NCI-H460 (cell line): ENCODE results near the gene SS18L1. TPM values are rescaled to one million over a fixed set of nuclear protein-coding genes. Genes with fewer than 3 reads are reported as not detected.
"Not testable (repeated sequence)": the region's sequence is repeated elsewhere in the genome, so short reads cannot be mapped to it uniquely, and the experiment has no call there.

Experiments
- DNase-seq: peaks from one replicate; pipeline ENCODE4 v3.0.0-alpha.2; 2016; ENCODE audit warnings: low read depth; ENCODE audit errors: extremely low read depth
- polyA plus RNA-seq: library from polyadenylated mRNA; depleted of rRNA; stranded (reverse); fragments of >200 nt; gene quantifications from 2 replicates; pipeline ENCODE4 v1.2.3, GENCODE V29; 2014; cell fraction: nucleus; rRNA removed
- total RNA-seq: library from RNA; depleted of rRNA; stranded (reverse); fragments of >200 nt; shearing (Covaris generic); gene quantifications from 2 replicates; pipeline ENCODE4 v1.2.3, GENCODE V29; 2014; rRNA removed

Gene SS18L1
- total RNA-seq, result 10.6 and 11.7 TPM in 2 replicates
- polyA plus RNA-seq, result 45.9 and 47.4 TPM in 2 replicates

- peak; percentile 85 for DNase-seq
Observed at GRCh38 chr20:62143081-62143956, at the start of gene SS18L1, which contains the start of gene PSMA7. SS18L1 (plus strand) TSS chr20:62143769; CDS start chr20:62143821, 52 bp downstream. PSMA7 (minus strand) TSS chr20:62143394; CDS start chr20:62143303, 91 bp downstream.

- no peak for DNase-seq
Observed at GRCh38 chr20:62096421-62097380, 46.9 kb upstream of the SS18L1 start.

GRCh38 chr20:62097881-62098407 is 45.6 kb upstream of the SS18L1 start:
- DNase-seq, result no peak

DNA sequence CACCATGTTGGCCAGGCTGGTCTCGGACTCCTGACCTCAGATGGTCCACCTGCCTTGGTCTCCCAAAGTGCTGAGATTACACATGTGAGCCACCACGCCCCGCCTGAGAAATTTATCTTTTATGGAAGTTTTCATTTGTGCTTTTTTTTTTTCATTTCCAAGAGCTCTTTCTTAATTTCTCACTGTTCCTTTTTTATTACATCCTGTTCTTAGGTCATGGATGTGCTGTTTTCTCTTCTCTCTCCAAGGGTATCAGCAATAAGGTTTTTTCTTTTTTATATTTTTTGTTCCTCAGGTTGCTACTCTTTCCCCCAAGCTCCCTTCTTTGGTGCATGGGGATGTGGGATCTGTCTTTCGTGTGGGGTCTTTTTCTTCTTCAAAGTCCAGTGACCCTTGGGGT is 42.5 kb upstream of the SS18L1 start:
- DNase-seq, result no peak

GRCh38 chr20:62103508-62104233 is 39.9 kb upstream of the SS18L1 start:
- no peak for DNase-seq

DNA sequence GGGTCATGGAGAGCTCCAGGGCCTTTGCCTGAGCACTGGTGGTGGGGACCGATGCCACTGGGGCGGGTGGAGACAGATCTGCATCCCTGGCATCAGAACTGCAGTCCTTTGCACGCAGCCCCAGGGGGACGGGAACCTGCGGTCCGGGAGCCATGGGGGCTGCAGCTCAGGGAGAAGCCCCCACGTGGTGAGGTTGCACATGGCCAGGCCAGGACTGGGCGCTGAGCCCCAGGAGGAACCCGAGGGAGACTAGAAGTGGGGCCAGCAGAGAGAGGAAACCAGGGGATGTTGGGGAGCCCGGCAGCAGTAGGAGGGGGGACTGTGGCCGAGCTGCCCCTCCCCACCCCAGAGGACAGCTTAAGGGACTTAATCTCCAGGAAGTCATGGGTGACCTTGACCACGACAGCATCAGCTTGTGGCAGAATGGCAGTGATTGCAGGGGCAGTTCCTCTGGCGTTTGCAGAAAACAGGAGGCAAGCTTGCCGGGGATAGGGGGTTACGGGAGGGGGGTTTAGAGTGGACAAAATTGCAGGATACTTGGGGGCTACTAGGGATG is 39.3 kb upstream of the SS18L1 start:
- DNase-seq, result no peak

- DNase-seq, result no peak
Observed at GRCh38 chr20:62104791-62105345, 38.7 kb upstream of the SS18L1 start.

DNA sequence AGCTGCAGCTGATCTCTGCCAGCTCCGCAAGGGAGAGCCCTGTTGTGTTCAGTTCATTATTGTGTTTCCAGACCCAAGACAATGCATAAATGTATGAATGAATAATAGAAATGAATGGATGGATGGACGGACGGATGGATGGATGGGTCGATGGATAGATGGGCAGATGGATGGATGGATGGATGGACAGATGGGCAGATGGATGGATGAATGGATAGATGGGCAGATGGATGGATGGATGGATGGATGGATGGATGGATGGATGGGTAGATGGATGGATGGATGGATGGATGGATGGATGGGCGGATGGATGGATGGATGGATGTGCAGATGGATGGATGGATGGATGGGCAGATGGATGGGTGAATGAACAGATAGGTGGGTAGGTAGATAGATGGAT is 38.0 kb upstream of the SS18L1 start:
- no peak for DNase-seq

- no peak for DNase-seq
Observed at GRCh38 chr20:62111148-62111547, 32.4 kb upstream of the SS18L1 start.

DNA sequence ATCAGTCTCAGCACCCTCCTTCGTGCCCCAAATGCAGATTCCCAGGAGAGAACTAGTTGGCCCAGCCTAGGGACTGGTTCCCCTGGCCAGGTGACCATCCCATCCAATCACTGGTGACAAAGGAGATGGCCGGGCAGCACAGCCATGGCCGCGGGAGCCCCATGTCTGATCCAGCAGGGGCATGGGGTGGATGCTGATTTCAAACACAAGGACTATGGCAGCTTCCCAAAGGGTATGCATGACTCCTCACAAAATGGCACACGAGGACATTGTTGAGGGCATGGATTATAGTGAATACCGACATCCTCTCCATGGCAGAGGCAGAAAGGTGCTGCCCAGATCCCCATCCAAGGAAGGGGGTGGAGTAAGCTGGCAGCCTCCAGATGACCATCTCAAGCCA is 31.2 kb upstream of the SS18L1 start:
- DNase-seq, result no peak

GRCh38 chr20:62114894-62115293 is 28.7 kb upstream of the SS18L1 start:
- no peak for DNase-seq

DNA sequence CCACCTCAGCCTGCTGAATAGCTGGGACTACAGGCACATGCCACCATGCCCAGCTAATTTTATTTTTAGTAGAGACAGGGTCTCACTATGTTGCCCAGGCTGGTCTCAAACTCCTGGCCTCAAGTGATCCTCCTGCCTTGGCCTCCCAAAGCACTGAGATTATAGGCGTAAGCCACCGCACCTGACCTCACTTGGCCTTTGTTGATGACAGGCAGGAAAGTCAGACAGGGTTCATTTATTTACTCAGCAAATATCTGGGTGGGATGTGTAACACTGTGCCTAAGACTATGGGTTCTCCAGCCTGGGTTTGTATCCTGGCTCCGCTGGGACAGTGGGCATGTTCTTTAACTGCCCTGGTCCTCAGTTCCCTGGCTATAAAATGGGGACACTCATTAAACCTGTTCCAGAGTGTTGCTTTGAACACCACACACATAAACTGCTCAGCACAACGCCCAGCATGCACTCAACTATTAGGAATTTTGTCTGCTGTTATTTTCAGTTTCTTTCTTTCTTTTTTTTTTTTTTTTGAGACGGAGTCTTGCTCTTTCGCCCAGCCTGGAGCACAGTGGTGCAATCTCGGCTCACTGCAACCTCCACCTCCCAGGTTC is 27.7 kb upstream of the SS18L1 start:
- DNase-seq, result not testable (repeated sequence)

DNA sequence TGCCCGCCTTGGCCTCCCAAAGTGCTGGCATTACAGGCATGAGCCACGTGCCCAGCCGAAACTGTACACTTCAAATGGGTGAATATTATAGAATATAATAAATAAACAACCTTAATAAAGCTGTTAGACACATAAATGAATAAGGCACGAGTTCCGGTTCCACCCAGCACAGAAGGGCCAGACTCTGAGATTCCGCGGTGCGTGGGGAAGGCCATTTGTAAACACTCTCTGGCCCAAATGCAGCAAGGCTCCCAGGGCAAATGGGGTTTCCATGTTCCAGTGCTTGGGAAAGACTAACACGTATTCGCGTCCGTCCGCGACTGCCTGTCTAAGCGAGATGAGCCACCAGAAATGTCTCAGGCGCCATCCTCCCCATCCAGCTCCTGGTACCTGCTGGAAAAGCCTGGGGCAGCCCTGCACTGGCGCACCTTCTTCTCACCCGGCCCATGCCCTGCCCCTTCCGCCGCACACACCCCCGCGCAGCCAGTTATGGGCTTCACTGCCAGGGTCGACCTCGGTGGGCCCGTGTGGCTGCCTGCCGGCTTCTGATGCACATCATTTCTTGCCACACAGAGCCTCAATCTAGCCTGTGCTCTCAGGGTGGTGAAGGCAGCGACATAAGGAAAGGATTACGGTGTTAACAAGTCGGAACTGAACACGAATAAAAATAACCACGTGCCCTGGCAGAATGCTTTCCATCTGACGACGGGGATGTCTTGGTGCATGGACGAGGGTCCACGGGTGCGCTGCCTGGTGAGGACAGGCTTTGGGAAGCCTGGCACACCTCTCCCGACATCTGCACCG is 26.8 kb upstream of the SS18L1 start:
- no peak for DNase-seq

DNA sequence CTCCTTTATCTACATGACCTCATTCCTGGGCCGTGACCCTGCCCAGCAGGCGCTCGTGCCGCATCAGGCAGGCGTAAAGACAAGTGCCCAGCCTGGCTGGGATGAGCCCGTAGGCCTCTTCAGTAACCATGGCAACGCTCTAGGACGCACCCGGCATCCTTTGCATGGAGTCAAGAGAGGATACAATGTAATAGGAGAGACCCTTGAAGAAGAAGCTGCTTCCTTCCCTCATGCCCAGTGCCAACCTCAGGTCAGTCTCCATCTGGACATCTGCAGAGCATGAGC is 26.3 kb upstream of the SS18L1 start:
- no peak for DNase-seq

GRCh38 chr20:62117658-62118057 is 25.9 kb upstream of the SS18L1 start:
- no peak for DNase-seq

DNA sequence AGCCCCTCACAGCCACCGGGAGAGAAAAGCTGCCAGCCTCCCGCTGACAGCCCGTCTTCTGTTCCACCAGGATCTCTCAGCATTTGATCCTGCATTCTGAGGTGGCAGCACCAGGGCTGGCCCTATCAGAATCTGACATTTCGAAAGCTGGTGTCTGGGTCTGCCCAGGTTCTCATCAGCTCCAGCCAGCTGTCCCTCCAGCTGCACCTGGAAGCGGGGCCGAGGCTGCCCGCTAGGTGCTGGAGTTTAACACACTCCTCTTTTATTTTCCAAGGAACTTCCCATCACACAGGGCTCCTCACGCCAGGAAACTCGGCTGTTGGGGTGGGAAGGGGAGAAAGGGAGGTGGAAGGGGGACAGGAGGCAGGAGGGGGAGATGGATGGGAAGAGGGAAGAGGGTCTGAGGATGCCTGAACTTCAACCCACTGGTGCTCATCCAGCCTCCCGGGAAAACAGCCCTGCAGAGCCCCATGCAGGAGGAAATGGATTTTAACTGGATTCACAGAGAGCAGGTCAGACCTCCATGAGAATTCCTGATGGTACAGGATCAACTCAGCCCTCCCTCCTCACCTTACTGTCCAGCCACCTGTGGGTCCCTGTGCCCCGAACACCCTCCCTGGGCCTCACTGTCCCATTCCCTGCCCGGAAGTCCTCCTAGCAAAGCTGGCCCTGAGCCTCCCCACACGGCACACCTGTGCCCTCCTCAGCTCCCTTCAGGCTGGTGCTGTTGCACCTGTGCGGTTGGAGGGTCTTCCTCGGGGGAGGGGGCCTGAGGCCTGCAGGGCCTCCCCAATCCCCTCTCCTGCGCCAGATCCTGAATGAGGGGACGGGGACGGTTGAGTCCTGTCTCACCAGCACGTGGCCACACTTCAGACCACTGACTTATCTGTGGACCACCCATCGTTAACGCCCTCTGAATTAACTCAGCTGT is 25.2 kb upstream of the SS18L1 start:
- DNase-seq, result no peak

DNA sequence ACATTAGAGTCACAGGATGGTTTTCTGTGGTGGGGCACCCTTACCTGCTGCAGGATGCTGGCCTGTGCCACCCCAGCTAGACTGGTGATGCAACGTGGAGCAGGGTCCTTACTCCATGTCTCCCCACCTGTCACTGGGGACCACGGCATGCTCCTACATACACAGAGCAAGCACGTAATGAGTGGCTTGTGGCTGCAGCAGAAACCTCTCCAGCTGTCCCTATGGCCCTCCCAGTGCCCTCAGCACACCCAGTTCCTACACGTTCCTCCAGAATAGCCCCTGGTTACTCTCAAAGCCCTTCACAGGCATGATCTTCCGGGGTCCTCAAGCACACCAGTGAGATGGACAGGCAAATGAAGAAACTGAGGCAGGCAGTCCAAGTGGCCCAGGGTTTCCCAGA is 24.5 kb upstream of the SS18L1 start:
- DNase-seq, result no peak
